SIG-M5 treated with dmso at 0.1 percent for 504 hours (cell line): ENCODE results near the gene RHBG.

ENCODE experiments used
- DNase-seq: peaks from one replicate; lab custom pipeline; 2025; ENCODE audit not compliant: unreplicated experiment; lab: John Stamatoyannopoulos, UW

The RHBG gene

GRCh38 chr1:156423422-156424352, 54.7 kb downstream of the RHBG start:
- DNase-seq, result no peak

DNA sequence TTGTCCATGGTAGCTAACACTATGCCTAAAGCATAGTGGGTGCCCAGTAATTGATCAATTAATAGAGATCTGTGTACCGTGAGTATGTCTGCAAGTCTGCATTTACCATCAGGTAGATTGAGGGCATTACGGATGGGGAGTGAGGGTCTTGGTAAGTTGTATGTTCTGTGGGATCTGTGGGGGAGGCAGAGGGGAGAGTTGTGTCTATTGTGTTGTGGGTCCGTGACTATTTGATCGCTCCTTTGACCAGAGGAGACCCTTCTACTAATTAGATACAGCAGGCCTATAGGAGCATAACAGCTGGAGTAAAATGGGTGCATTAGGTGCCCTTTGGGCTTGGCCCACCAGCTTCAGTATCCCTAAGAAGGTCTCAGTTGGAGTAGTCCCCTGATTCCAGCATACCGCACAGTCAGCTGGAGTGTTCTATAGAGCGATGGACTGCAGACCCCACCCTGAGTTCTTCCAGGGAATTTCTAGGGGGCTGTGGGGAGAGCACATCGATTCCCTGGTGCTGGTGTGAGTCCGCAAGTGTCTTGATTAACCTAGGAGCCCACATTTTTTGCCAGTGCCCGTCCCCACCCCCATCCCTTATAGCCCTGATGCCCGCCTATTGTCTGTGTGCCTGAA, 55.9 kb downstream of the RHBG start:
- DNase-seq, result no peak

DNA sequence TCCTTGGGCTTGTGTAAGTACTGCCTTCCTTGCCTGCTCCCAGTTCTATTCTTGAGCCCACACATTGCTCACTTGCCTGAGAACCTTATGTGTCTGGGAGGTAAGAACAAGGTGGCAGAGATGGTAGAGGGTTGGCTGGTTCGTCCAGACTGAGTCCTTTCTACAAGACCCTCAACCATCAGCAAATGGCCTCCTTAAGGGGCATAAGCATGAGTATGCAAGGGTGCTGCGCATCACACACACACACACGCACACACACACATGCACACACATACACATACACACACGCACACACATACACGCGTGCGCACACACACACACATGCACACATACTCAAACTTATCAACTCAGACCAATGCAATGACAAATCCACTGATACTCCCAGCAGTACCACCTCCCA, 56.9 kb downstream of the RHBG start:
- DNase-seq, result no peak

DNA sequence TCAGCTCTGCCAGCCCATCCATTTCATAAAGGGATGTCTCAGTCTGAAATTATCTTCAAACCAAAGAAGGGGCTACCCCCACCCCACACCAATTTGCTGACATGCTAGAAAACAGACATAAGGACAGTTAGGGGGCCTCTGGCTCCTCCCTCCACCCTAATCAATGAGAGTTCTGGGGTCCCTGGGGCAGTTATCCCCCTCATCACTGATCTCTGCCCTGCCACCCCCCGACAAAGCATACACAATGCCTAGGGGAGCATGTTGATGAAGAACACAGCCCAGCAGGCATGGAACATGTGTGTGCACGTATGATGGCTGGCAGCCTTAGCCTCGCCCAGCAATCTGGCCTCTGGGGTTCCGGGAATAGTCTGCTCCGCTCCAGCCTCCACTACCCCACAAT, 58.9 kb downstream of the RHBG start:
- DNase-seq, result no peak

GRCh38 chr1:156428746-156429288, 59.8 kb downstream of the RHBG start:
- DNase-seq, result no peak

GRCh38 chr1:156429313-156430060, 60.5 kb downstream of the RHBG start:
- DNase-seq, result no peak

- DNase-seq, result no peak
These were observed 61.3 kb downstream of the RHBG start for GRCh38 chr1:156430303-156430702.

DNA sequence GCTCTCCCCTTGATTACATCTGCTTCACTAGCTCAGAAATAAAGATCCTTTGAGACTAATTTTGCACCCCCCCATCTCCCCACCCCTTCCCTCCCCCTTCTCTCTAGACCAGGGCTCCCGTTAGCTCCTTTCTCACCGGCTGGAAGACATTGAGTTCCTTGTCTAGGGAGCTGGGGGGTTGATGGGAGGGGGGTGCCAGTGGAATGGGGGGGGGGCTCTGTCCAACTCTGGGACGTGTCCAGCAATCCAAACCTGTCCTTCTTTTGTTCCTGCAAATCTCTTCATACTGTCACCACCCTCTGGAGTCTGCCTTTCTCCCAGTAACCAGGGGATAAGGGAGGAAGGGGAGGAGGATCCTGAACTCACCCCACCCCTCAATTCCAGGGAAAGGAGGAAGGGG, 61.9 kb downstream of the RHBG start:
- no peak for DNase-seq

GRCh38 chr1:156431366-156431765, 62.4 kb downstream of the RHBG start:
- no peak for DNase-seq

GRCh38 chr1:156431769-156432668, 63.0 kb downstream of the RHBG start:
- no peak for DNase-seq

GRCh38 chr1:156432669-156433018, 63.6 kb downstream of the RHBG start:
- DNase-seq, result no peak

DNA sequence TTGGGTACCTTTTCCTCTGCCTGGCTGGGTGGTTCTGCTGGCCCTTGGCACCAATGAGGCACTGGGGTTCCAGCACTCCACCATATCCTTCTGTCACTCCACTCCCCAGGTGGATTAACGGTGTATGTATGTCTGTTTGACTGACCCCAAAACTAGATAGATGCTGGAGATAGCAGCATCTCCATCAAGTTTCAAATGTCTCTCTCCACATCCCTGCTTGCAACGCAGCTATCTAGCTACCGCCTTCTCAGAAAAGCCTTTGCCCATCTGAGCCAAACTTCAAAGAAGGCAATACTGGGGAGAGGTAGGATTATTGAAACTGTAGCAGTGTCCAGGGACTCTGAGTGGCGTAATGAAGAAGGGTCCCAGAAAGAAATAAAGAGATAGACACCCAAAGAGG, 64.0 kb downstream of the RHBG start:
- no peak for DNase-seq

DNA sequence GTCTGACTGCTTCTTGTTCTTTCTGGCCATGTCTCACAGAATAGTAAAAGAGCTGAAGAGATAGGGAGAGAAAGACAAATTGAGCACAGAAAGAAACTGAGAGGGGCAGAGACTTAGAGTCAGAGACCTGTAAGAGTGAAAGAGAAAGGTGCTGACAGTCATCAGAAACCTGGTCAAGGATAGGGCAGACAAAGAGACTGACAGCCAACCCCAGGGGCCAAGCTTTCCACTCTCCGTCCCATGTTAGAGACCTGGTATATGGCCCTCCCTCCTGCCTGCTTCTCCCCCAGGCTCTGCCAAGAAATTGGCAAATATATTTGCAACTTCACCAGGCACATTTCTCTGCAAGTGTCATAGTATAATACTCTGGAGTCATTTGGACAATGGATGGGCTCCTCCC, 64.6 kb downstream of the RHBG start:
- no peak for DNase-seq
